Esophagus squamous epithelium (tissue), 5 donors: ENCODE measurements around the gene LCA5L. TPM values are rescaled to one million over a fixed set of nuclear protein-coding genes. Genes with fewer than 3 reads are reported as not detected.

Experiments used
- DNase-seq: peaks from one replicate; lab custom pipeline; 2025; lab: John Stamatoyannopoulos, UW
- H3K27ac ChIP-seq, 4 donors: fragments of 200-600 bp; sonication (generic); one replicate each; pipeline ENCODE4 v1.5.1; 2016 to 2019; ENCODE audit warnings: mild to moderate bottlenecking in 1 of 4
- H3K27me3 ChIP-seq, 4 donors: fragments of 200-600 bp; sonication (generic); 1 replicate in 3 of 4; 2 replicates in 1 of 4; pipeline versions ENCODE4 v1.5.1 to v1.6.0; 2017 to 2021; ENCODE audit warnings: antibody characterized with exemption in 1 of 4
- H3K36me3 ChIP-seq, 3 donors: fragments of 200-600 bp; sonication (generic); one replicate each; pipeline ENCODE4 v1.5.1; 2016 to 2019
- H3K4me1 ChIP-seq, 3 donors: fragments of 200-600 bp; sonication (generic); one replicate each; pipeline ENCODE4 v1.5.1; 2017 to 2019
- H3K4me3 ChIP-seq, 4 donors: fragments of 200-600 bp; sonication (generic); 1 replicate in 3 of 4; 2 replicates in 1 of 4; pipeline ENCODE4 v1.5.1; 2016 to 2019; ENCODE audit warnings: mild to moderate bottlenecking in 2 of 4, moderate library complexity in 1 of 4
- H3K9me3 ChIP-seq, 3 donors: fragments of 200-600 bp; sonication (generic); one replicate each; pipeline ENCODE4 v1.5.1; 2016 to 2019
- POLR2A ChIP-seq, 4 donors: fragments of 450-650 bp; IDR thresholded peaks; one replicate each; pipeline ENCODE4 v1.6.1; 2017; ENCODE audit warnings: antibody characterized with exemption in 4 of 4, mild to moderate bottlenecking in 4 of 4, moderate library complexity in 3 of 4
- WGBS, 2 donors: methylation state at CpG; one replicate each; pipeline ENCODE4 v1.1.5; 2018; 5-methylcytosine and 5-hydroxymethylcytosine counted together
- intact Hi-C: fragments of 100-400 bp; cut with DNase I; formaldehyde crosslinking; loops from one replicate; pipeline ENCODE4 v1.15.0; 2022
- total RNA-seq, 4 donors: library from RNA; depleted of rRNA; stranded (reverse); fragments of >200 nt; gene quantifications; one replicate each; pipeline ENCODE4 v1.1.0, GENCODE V29; 2016
- TF ChIP-seq, protein P1 (sequence below), 6 experiments: fragments of 450-650 bp in 4 of 6; fragments of 200-600 bp in 2 of 6; sonication (generic) in 2 of 6; IDR thresholded peaks; one replicate each; pipeline ENCODE4 v1.5.1; 2016 to 2019; ENCODE audit warnings: antibody characterized with exemption in 6 of 6, mild to moderate bottlenecking in 4 of 6, moderate library complexity in 4 of 6
- donor health status: DM: yes; HTN: yes; CAD: no.

The LCA5L gene
- total RNA-seq, 4 donors from 2014 or later: 0.44 to 1.7 (median 0.82) TPM; not detected in 1

DNA sequence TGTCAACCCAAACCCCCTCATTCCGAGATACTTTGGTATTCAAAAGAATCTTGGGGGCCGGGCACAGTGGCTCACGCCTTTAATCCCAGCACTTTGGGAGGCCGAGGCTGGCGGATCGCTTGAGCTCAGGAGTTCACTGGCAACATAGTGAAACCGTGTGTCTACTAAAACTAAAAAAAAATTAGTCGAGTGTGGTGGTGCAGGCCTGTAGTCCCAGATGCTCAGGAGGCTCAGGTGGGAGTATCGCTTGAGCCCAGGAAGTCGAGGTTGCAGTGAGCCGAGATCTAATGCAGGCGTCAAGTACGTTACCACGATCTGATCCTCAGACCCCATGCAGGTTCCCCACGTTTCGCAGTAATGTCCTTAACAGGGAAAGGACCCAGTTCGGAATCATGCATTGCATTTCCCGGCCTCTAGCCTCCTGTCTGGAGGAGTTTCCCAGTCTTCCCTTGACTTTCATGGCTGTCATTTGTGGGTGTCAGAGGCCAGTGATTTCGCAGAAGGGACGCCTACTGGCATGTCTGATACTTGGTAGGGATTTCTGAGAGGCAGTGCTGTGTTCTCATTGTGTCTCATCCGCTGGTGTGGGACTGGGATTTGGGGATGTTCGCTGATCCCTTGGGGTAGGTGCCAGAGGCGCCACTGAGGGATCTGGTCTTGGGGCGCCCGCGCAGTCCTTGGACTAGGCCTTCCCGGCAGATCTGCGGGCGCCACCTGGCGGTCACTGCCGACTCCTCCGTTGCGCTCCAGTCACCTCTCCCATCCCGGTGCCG, 57.4 kb downstream of the LCA5L start:
- Histone ChIP-seq H3K36me3 (peaks cover 12 to 27% (median 15%) of the 10 kb centered on the region in 3 donors), H3K4me1 (peaks cover 11 to 49% (median 15%) of the 10 kb centered on the region in 3 donors), H3K27ac (peak overlapping the region; percentile 63 to 87 (median 78)), H3K27me3 (no peaks in the 10 kb centered on the region), H3K9me3 (no peaks in the 10 kb centered on the region), H3K4me3 (peak overlapping the region; percentile 25 to 66 (median 53))
- intact Hi-C loops: loop anchor here (10.0 kb wide), 1 partner anchor 73 kb away; the partner anchor contains the start of gene BRWD1
- TF ChIP-seq, protein P1, sequence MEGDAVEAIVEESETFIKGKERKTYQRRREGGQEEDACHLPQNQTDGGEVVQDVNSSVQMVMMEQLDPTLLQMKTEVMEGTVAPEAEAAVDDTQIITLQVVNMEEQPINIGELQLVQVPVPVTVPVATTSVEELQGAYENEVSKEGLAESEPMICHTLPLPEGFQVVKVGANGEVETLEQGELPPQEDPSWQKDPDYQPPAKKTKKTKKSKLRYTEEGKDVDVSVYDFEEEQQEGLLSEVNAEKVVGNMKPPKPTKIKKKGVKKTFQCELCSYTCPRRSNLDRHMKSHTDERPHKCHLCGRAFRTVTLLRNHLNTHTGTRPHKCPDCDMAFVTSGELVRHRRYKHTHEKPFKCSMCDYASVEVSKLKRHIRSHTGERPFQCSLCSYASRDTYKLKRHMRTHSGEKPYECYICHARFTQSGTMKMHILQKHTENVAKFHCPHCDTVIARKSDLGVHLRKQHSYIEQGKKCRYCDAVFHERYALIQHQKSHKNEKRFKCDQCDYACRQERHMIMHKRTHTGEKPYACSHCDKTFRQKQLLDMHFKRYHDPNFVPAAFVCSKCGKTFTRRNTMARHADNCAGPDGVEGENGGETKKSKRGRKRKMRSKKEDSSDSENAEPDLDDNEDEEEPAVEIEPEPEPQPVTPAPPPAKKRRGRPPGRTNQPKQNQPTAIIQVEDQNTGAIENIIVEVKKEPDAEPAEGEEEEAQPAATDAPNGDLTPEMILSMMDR (IDR thresholded peaks at IDR 0.05): peak; percentile 89 to 97 (median 92)
- TF ChIP-seq POLR2A (IDR thresholded peaks at IDR 0.05): no peak
- whole genome bisulfite sequencing, 2 donors: 17 to 19% methylated on average over 15 to 20 of the region's 35 CpGs
- no peak for DNase-seq

DNA sequence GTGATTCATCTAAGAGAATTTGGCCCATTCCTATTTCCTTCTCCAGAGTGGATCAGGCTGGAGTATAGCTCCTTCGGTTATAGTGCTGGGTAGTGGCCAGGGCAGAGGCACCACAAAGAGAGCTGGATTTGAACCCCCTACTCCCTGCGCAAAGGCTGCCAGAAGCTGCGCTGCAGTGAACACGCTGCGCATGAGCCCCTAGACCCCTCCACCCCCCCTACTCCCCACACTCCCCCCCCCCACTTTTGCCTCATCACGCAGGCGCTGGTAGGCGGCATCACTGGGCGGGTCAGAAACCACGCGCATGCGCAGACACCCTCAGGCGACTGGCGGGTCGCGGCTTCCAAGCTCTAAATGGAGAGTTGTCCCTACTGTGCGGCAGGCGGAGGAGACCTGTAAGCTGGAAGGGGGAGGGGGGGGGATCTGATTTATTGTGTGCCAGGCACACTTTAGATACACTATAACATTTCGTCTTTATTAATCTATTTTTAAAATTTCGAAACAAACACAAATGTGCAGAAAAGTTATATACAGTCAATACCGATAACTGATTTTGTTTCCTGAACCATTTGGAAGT, 58.0 kb downstream of the LCA5L start:
- intact Hi-C loops: loop anchor here (10.0 kb wide), 1 partner anchor 73 kb away; the partner anchor contains the start of gene BRWD1
- Histone ChIP-seq H3K4me1 (peaks cover 11 to 49% (median 15%) of the 10 kb centered on the region in 3 donors), H3K4me3 (peak overlapping the region; percentile 25 to 66 (median 53)), H3K36me3 (peaks cover 6 to 20% (median 9%) of the 10 kb centered on the region in 3 donors), H3K27me3 (no peaks in the 10 kb centered on the region), H3K27ac (peak overlapping the region; percentile 63 to 87 (median 78)), H3K9me3 (no peaks in the 10 kb centered on the region)
- TF ChIP-seq POLR2A (IDR thresholded peaks at IDR 0.05): peak in 1 of 4 donors; percentile 32
- TF ChIP-seq, protein P1 (IDR thresholded peaks at IDR 0.05): no peak
- DNase-seq: peak; percentile 51
- WGBS, 2 donors: 1 to 9% methylated on average over 6 to 15 of the region's 21 CpGs

DNA sequence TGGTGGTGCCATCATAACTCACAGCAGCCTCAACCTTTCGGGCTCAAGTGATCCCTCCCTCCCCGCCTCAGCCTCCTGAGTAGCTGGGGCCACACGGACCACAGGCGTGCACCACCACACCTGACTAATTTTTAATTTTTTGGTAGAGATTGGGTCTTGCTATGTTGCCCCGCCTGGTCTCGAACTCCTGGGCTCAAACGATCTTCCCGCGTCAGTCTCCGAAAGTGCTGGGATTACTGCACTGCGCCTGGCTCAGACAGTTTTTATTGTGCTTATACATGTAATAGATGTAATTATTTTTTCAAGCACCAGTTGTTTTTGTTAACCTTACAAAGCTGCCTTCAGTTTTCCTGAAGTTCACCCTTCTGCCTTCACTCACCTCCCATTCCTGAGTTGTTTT, 58.7 kb downstream of the LCA5L start:
- Histone ChIP-seq H3K36me3 (peaks cover 0 to 14% (median 3%) of the 10 kb centered on the region in 3 donors), H3K4me1 (peaks cover 11 to 50% (median 15%) of the 10 kb centered on the region in 3 donors), H3K27me3 (no peaks in the 10 kb centered on the region), H3K4me3 (peak overlapping the region in 2 of 4 donors; percentile 52 to 54), H3K9me3 (no peaks in the 10 kb centered on the region), H3K27ac (peak overlapping the region in 2 of 4 donors; percentile 78 to 87)
- intact Hi-C loops: loop anchor here (10.0 kb wide), 1 partner anchor 72 kb away; the partner anchor contains the start of gene BRWD1
- DNase-seq: no peak
- TF ChIP-seq, protein P1 (IDR thresholded peaks at IDR 0.05): no peak
- TF ChIP-seq POLR2A (IDR thresholded peaks at IDR 0.05): no peak
- 90 to 93% methylated on average over 11 of the region's 11 CpGs for WGBS, 2 donors

DNA sequence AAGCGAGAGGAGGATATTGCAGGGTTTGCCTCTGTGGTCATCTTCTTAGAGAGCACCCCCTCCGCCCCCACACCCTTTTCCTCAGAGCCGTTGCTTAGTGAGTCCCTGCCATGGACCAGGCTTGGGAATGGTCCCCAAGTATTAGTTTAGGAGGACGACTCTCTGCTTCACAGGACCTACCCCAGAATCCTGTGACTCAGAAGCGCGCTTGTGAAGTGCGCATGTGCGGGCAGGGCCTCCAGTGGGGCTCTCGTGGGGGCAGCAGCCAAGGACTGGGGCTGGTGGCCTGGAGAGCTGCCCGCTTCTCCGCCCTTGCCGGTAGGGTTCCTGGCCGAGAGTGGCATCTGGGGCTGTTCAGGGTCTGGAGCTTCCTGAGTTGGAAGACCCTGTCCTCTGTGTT, 59.4 kb downstream of the LCA5L start:
- H3K27me3 ChIP-seq: no peaks in the 10 kb centered on the region
- DNase-seq: no peak
- H3K4me3 ChIP-seq: peak overlapping the region; percentile 13 to 59 (median 39)
- no peaks in the 10 kb centered on the region for H3K9me3 ChIP-seq
- WGBS, 2 donors: 28% methylated on average over 8 of the region's 13 CpGs; no CpG with 5 or more reads in 1 of the 2 donors
- intact Hi-C loops: loop anchor here (10.0 kb wide), 1 partner anchor 71 kb away; the partner anchor contains the start of gene BRWD1
- H3K27ac ChIP-seq: peak overlapping the region; percentile 57 to 87 (median 68)
- H3K36me3 ChIP-seq: peaks cover 0 to 7% (median 0%) of the 10 kb centered on the region in 3 donors
- peaks cover 11 to 57% (median 16%) of the 10 kb centered on the region in 3 donors for H3K4me1 ChIP-seq
- TF ChIP-seq, protein P1 (IDR thresholded peaks at IDR 0.05): no peak
- no peak for TF ChIP-seq POLR2A (IDR thresholded peaks at IDR 0.05)
